LNCaP clone FGC (cell line): ENCODE results near the gene RB1.

Experiments
- DNase-seq: peaks from one replicate; pipeline ENCODE4 v3.0.0-alpha.2; 2011; ENCODE audit warnings: low read depth
- H3K4me3 ChIP-seq: 2 replicates; pipeline ENCODE4 v1.5.1; 2011; ENCODE audit warnings: mild to moderate bottlenecking, low read depth, low read length, control low read depth
- CTCF ChIP-seq: IDR thresholded peaks from 2 replicates; pipeline ENCODE4 v1.5.1; 2012; ENCODE audit warnings: mild to moderate bottlenecking; ENCODE audit not compliant: control insufficient read depth, insufficient read depth; ENCODE audit errors: extremely low read depth

The RB1 gene

GRCh38 chr13:48477191-48477855 is 173.8 kb downstream of the RB1 start:
- TF ChIP-seq CTCF: no peak
- H3K4me3 ChIP-seq: no peak overlapping the region
- no peak for DNase-seq

GRCh38 chr13:48478391-48478790 is 174.8 kb downstream of the RB1 start:
- TF ChIP-seq CTCF: no peak
- no peak for DNase-seq

GRCh38 chr13:48483575-48483974 is 180.0 kb downstream of the RB1 start:
- no peak overlapping the region for H3K4me3 ChIP-seq
- TF ChIP-seq CTCF: no peak
- DNase-seq: no peak

More at GRCh38 chr13:48478391-48478790, 174.8 kb downstream of the RB1 start:
- H3K4me3 ChIP-seq: no peak overlapping the region

- no peak for DNase-seq
- no peak overlapping the region for H3K4me3 ChIP-seq
- TF ChIP-seq CTCF: no peak
Measured at GRCh38 chr13:48485432-48485831, 181.9 kb downstream of the RB1 start.

- no peak overlapping the region for H3K4me3 ChIP-seq
- no peak for DNase-seq
- TF ChIP-seq CTCF: no peak
Measured at GRCh38 chr13:48486362-48486761, 182.8 kb downstream of the RB1 start.

GRCh38 chr13:48486836-48487235 is 183.3 kb downstream of the RB1 start:
- no peak overlapping the region for H3K4me3 ChIP-seq
- no peak for TF ChIP-seq CTCF
- no peak for DNase-seq

- no peak overlapping the region for H3K4me3 ChIP-seq
- DNase-seq: no peak
- TF ChIP-seq CTCF: no peak
Measured at GRCh38 chr13:48487968-48488367, 184.4 kb downstream of the RB1 start.
